ENCODE results near the gene NDUFV3. TPM values are rescaled to one million over a fixed set of nuclear protein-coding genes. Genes with fewer than 3 reads are reported as not detected.
"Not testable (repeated sequence)": the region's sequence is repeated elsewhere in the genome, so short reads cannot be mapped to it uniquely, and the experiment has no call there.

Gene NDUFV3
- total RNA-seq, 1 experiment from 2014 or later, result 17.1 TPM

GRCh38 chr21:42855937-42856335 is 37.2 kb upstream of the NDUFV3 start:
- DNase-seq (ENCODE audit: low spot score), result no peak

GRCh38 chr21:42857216-42857615 is 35.9 kb upstream of the NDUFV3 start:
- no peak for DNase-seq (ENCODE audit: low spot score)

- DNase-seq (ENCODE audit: low spot score), result no peak
Measured at GRCh38 chr21:42858185-42858847, 34.8 kb upstream of the NDUFV3 start.

GRCh38 chr21:42858957-42859890 is 33.9 kb upstream of the NDUFV3 start:
- no peak for DNase-seq (ENCODE audit: low spot score)

GRCh38 chr21:42859891-42860230 is 33.2 kb upstream of the NDUFV3 start:
- no peak for DNase-seq (ENCODE audit: low spot score)

- no peak for DNase-seq (ENCODE audit: low spot score)
Measured at GRCh38 chr21:42860345-42860744, 32.8 kb upstream of the NDUFV3 start.

GRCh38 chr21:42861311-42861847 is 31.7 kb upstream of the NDUFV3 start:
- DNase-seq (ENCODE audit: low spot score), result no peak

- no peak for DNase-seq (ENCODE audit: low spot score)
Measured at GRCh38 chr21:42861848-42862400, 31.2 kb upstream of the NDUFV3 start.

GRCh38 chr21:42862774-42863503 is 30.2 kb upstream of the NDUFV3 start:
- DNase-seq (ENCODE audit: low spot score), result peak; percentile 53

- DNase-seq (ENCODE audit: low spot score), result no peak
Measured at GRCh38 chr21:42863504-42863870, 29.6 kb upstream of the NDUFV3 start.

GRCh38 chr21:42864286-42864685 is 28.8 kb upstream of the NDUFV3 start:
- DNase-seq (ENCODE audit: low spot score), result no peak

- no peak for DNase-seq (ENCODE audit: low spot score)
Measured at GRCh38 chr21:42864815-42865775, 28.0 kb upstream of the NDUFV3 start.

- no peak for DNase-seq (ENCODE audit: low spot score)
Measured at GRCh38 chr21:42865776-42866160, 27.3 kb upstream of the NDUFV3 start.

GRCh38 chr21:42868196-42868595 is 24.9 kb upstream of the NDUFV3 start:
- DNase-seq (ENCODE audit: low spot score), result no peak

- DNase-seq (ENCODE audit: low spot score), result no peak
Measured at GRCh38 chr21:42873096-42873495, 20.0 kb upstream of the NDUFV3 start.

GRCh38 chr21:42875811-42876210 is 17.3 kb upstream of the NDUFV3 start:
- not testable (repeated sequence) for DNase-seq (ENCODE audit: low spot score)

- peak; percentile 70 for DNase-seq (ENCODE audit: low spot score)
Measured at GRCh38 chr21:42878678-42878992, 14.5 kb upstream of the NDUFV3 start.

GRCh38 chr21:42878993-42879787 is 13.9 kb upstream of the NDUFV3 start, which contains the start of gene WDR4:
TSS of gene WDR4 (minus strand) at chr21:42879539. CDS start at chr21:42879495, 44 bp downstream.
- DNase-seq (ENCODE audit: low spot score), result peak; percentile 93

- no peak for DNase-seq (ENCODE audit: low spot score)
Measured at GRCh38 chr21:42880352-42880751, 12.8 kb upstream of the NDUFV3 start.

- DNase-seq (ENCODE audit: low spot score), result no peak
Measured at GRCh38 chr21:42883921-42884320, 9.2 kb upstream of the NDUFV3 start.
